GM12873 (cell line): ENCODE results near the gene FFAR3.

ENCODE experiments used
- CTCF ChIP-seq: IDR thresholded peaks from 2 replicates; pipeline ENCODE4 v1.5.1; 2012; ENCODE audit warnings: low read depth, mild to moderate bottlenecking, moderate library complexity, low read length, control low read depth; ENCODE audit not compliant: insufficient read depth; ENCODE audit errors: missing control alignments

Gene FFAR3

DNA sequence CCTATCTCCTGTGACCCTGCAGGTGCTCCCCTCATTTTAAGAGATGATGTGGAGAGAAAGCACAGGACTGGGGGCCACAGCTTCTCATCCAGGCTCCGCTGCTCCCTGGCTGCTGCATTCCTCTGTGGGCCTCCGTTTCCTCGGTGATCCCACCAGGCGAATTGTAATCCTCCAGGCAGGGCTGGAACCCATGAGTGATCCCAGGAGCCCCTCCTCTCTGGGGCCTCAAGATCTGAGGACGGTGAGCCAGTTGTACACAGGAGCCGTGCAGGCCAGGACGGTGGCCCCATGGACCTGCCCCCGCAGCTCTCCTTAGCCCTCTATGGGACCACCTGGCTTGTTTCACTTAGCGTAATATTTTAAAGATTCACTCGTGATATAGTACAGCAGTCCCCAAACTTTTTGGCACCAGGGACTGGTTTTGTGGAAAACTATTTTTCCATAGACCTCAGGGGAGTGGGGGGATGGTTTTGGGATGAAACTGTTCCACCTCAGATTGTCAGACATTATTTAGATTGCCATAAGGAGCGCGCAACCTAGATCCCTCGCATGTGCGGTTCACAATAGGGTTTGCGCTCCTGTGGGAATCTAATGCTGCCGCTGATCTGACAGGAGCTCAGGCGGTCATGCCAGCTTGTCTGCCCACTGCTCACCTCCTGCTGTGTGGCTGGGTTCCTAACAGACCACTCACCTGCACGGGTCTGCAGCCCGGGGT lies 5.6 kb downstream of the FFAR3 start:
- no peak for TF ChIP-seq CTCF

DNA sequence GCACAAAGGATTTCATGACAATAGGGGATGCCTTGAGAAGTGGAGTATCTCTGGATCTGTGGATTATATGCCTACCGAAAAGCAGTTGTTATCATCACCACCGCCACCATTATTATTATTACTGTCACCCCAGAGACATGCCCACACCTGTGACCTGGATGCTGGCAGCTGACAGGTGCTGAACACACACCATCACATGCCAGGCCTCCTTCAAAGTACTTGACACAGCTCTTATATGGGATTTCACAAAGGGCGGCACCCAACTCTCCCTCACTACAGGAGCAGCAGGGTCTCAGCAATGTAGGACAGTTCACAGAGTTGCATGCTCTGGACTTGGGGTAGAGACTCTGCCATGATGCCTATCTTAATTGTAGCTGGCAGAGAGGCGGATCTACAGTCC lies 7.0 kb downstream of the FFAR3 start:
- TF ChIP-seq CTCF: no peak

- TF ChIP-seq CTCF: no peak
These were observed 10.1 kb downstream of the FFAR3 start for GRCh38 chr19:35368378-35368777.

GRCh38 chr19:35369522-35369921 lies 11.3 kb downstream of the FFAR3 start:
- TF ChIP-seq CTCF: no peak

- no peak for TF ChIP-seq CTCF
These were observed 12.5 kb downstream of the FFAR3 start, which contains the start of gene GPR42 for GRCh38 chr19:35370722-35371121. GPR42 (plus strand) TSS chr19:35371068; CDS start chr19:35371360, 292 bp downstream.

DNA sequence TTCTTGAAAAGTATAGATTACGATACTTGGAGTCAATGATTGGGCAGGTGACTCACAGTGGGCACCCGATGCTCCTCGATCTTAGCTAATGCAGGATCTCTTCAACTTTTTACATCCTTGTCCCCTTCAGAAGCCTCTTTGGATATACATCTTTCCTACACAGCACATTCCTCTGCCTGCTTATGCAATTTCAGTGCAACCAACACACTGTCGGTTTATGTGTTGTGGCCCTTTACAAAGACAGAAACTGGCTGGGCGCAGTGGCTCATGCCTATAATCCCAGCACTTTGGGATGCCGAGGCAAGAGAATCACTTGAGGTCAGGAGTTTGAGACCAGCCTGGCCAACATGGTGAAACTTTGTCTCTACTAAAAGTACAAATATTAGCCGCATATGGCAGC lies 15.2 kb downstream of the FFAR3 start:
- no peak for TF ChIP-seq CTCF

- TF ChIP-seq CTCF: no peak
These were observed 17.4 kb downstream of the FFAR3 start for GRCh38 chr19:35375505-35376307.
